Measurements from ENCODE around the gene CNBD2.

- TF ChIP-seq, protein P1, sequence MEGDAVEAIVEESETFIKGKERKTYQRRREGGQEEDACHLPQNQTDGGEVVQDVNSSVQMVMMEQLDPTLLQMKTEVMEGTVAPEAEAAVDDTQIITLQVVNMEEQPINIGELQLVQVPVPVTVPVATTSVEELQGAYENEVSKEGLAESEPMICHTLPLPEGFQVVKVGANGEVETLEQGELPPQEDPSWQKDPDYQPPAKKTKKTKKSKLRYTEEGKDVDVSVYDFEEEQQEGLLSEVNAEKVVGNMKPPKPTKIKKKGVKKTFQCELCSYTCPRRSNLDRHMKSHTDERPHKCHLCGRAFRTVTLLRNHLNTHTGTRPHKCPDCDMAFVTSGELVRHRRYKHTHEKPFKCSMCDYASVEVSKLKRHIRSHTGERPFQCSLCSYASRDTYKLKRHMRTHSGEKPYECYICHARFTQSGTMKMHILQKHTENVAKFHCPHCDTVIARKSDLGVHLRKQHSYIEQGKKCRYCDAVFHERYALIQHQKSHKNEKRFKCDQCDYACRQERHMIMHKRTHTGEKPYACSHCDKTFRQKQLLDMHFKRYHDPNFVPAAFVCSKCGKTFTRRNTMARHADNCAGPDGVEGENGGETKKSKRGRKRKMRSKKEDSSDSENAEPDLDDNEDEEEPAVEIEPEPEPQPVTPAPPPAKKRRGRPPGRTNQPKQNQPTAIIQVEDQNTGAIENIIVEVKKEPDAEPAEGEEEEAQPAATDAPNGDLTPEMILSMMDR (conservative IDR thresholded peaks at IDR 0.05 in 1 of 2, IDR thresholded peaks at IDR 0.05 in 1 of 2; ENCODE audit: extremely low read depth in 1 of 2, insufficient read depth in 1 of 2, low read depth in 1 of 2, low read length in 2 of 2), result no peak
- no peak for TF ChIP-seq EZH2 (IDR thresholded peaks at IDR 0.05; ENCODE audit: borderline replicate concordance, low read length)
These were observed 66.5 kb downstream of the CNBD2 start for GRCh38 chr20:36034875-36035274.
